Measurements from ENCODE around the gene CACNA1A. TPM values are rescaled to one million over a fixed set of nuclear protein-coding genes. Genes with fewer than 3 reads are reported as not detected.
"Not testable (repeated sequence)": the region's sequence is repeated elsewhere in the genome, so short reads cannot be mapped to it uniquely, and the experiment has no call there.

CACNA1A gene
- total and polyA plus RNA-seq, 2 donors, result 0.24 to 1.0 TPM

- Histone ChIP-seq H3K27me3 (ENCODE audit: control insufficient read depth in 2 of 2, insufficient read depth in 1 of 2, low read length in 1 of 2) (no peaks in the 10 kb centered on the region), H3K4me3 (ENCODE audit: low read length in 2 of 2) (no peak overlapping the region), H3K36me3 (ENCODE audit: control insufficient read depth in 2 of 2, insufficient read depth in 2 of 2, low read length in 1 of 2) (no peaks in the 10 kb centered on the region), H3K9me3 (ENCODE audit: control insufficient read depth in 2 of 2, insufficient read depth in 1 of 2, low read length in 1 of 2) (peaks cover 0 to 2% of the 10 kb centered on the region in 2 donors), H3K27ac (ENCODE audit: low read depth in 1 of 2, low read length in 1 of 2) (no peak overlapping the region), H3K4me1 (ENCODE audit: control insufficient read depth in 2 of 2, insufficient read depth in 2 of 2, low read length in 2 of 2) (peaks cover 12 to 28% of the 10 kb centered on the region in 2 donors)
- WGBS, result 95% methylated on average over 12 of the region's 12 CpGs
- DNase-seq (ENCODE audit: low read depth in 6 of 9, low spot score in 9 of 9), result no peak
Measured at GRCh38 chr19:13173139-13173737, 333.0 kb downstream of the CACNA1A start.

GRCh38 chr19:13172346-13173138, 333.7 kb downstream of the CACNA1A start:
- 65% methylated on average over 18 of the region's 18 CpGs for WGBS
- H3K4me3 ChIP-seq (ENCODE audit: low read length in 2 of 2), result peak overlapping the region in 1 of 2 donors; percentile 4

GRCh38 chr19:13171146-13171545, 335.1 kb downstream of the CACNA1A start:
- Histone ChIP-seq H3K36me3 (ENCODE audit: control insufficient read depth in 2 of 2, insufficient read depth in 2 of 2, low read length in 1 of 2) (no peaks in the 10 kb centered on the region), H3K27ac (ENCODE audit: low read depth in 1 of 2, low read length in 1 of 2) (no peak overlapping the region), H3K9me3 (ENCODE audit: control insufficient read depth in 2 of 2, insufficient read depth in 1 of 2, low read length in 1 of 2) (peaks cover 2 to 5% of the 10 kb centered on the region in 2 donors), H3K4me1 (ENCODE audit: control insufficient read depth in 2 of 2, insufficient read depth in 2 of 2, low read length in 2 of 2) (peaks cover 12 to 48% of the 10 kb centered on the region in 2 donors), H3K27me3 (ENCODE audit: control insufficient read depth in 2 of 2, insufficient read depth in 1 of 2, low read length in 1 of 2) (no peaks in the 10 kb centered on the region), H3K4me3 (ENCODE audit: low read length in 2 of 2) (no peak overlapping the region)
- no peak for DNase-seq (ENCODE audit: low read depth in 6 of 9, low spot score in 9 of 9)
- 97% methylated on average over 7 of the region's 7 CpGs for WGBS

More at GRCh38 chr19:13172346-13173138, 333.7 kb downstream of the CACNA1A start:
- peak overlapping the region in 1 of 2 donors; percentile 58 for H3K27ac ChIP-seq (ENCODE audit: low read depth in 1 of 2, low read length in 1 of 2)
- H3K4me1 ChIP-seq (ENCODE audit: control insufficient read depth in 2 of 2, insufficient read depth in 2 of 2, low read length in 2 of 2), result peaks cover 12 to 35% of the 10 kb centered on the region in 2 donors
- no peaks in the 10 kb centered on the region for H3K36me3 ChIP-seq (ENCODE audit: control insufficient read depth in 2 of 2, insufficient read depth in 2 of 2, low read length in 1 of 2)
- no peak for DNase-seq (ENCODE audit: low read depth in 6 of 9, low spot score in 9 of 9)
- H3K9me3 ChIP-seq (ENCODE audit: control insufficient read depth in 2 of 2, insufficient read depth in 1 of 2, low read length in 1 of 2), result peaks cover 2 to 3% of the 10 kb centered on the region in 2 donors
- H3K27me3 ChIP-seq (ENCODE audit: control insufficient read depth in 2 of 2, insufficient read depth in 1 of 2, low read length in 1 of 2), result no peaks in the 10 kb centered on the region

GRCh38 chr19:13169769-13170168, 336.5 kb downstream of the CACNA1A start:
- H3K36me3 ChIP-seq (ENCODE audit: control insufficient read depth in 2 of 2, insufficient read depth in 2 of 2, low read length in 1 of 2), result no peaks in the 10 kb centered on the region
- no peaks in the 10 kb centered on the region for H3K27me3 ChIP-seq (ENCODE audit: control insufficient read depth in 2 of 2, insufficient read depth in 1 of 2, low read length in 1 of 2)
- H3K4me3 ChIP-seq (ENCODE audit: low read length in 2 of 2), result no peak overlapping the region
- DNase-seq (ENCODE audit: low read depth in 6 of 9, low spot score in 9 of 9), result no peak
- H3K27ac ChIP-seq (ENCODE audit: low read depth in 1 of 2, low read length in 1 of 2), result peak overlapping the region in 1 of 2 donors; percentile 77
- peaks cover 2 to 5% of the 10 kb centered on the region in 2 donors for H3K9me3 ChIP-seq (ENCODE audit: control insufficient read depth in 2 of 2, insufficient read depth in 1 of 2, low read length in 1 of 2)
- WGBS, result 95% methylated on average over 5 of the region's 5 CpGs
- peaks cover 18 to 61% of the 10 kb centered on the region in 2 donors for H3K4me1 ChIP-seq (ENCODE audit: control insufficient read depth in 2 of 2, insufficient read depth in 2 of 2, low read length in 2 of 2)

GRCh38 chr19:13166151-13166550, 340.1 kb downstream of the CACNA1A start:
- H3K4me1 ChIP-seq (ENCODE audit: control insufficient read depth in 2 of 2, insufficient read depth in 2 of 2, low read length in 2 of 2), result peaks cover 37 to 86% of the 10 kb centered on the region in 2 donors
- H3K4me3 ChIP-seq (ENCODE audit: low read length in 2 of 2); H3K27me3 ChIP-seq (ENCODE audit: control insufficient read depth in 2 of 2, insufficient read depth in 1 of 2, low read length in 1 of 2); H3K9me3 ChIP-seq (ENCODE audit: control insufficient read depth in 2 of 2, insufficient read depth in 1 of 2, low read length in 1 of 2); H3K36me3 ChIP-seq (ENCODE audit: control insufficient read depth in 2 of 2, insufficient read depth in 2 of 2, low read length in 1 of 2); DNase-seq (ENCODE audit: low read depth in 6 of 9, low spot score in 9 of 9); H3K27ac ChIP-seq (ENCODE audit: low read depth in 1 of 2, low read length in 1 of 2): not testable (repeated sequence)
- WGBS, result 98% methylated on average over 3 of the region's 3 CpGs

GRCh38 chr19:13165162-13165997, 340.9 kb downstream of the CACNA1A start:
- Histone ChIP-seq H3K4me1 (ENCODE audit: control insufficient read depth in 2 of 2, insufficient read depth in 2 of 2, low read length in 2 of 2) (peaks cover 37 to 89% of the 10 kb centered on the region in 2 donors), H3K27me3 (ENCODE audit: control insufficient read depth in 2 of 2, insufficient read depth in 1 of 2, low read length in 1 of 2) (no peaks in the 10 kb centered on the region), H3K9me3 (ENCODE audit: control insufficient read depth in 2 of 2, insufficient read depth in 1 of 2, low read length in 1 of 2) (peaks cover 0 to 5% of the 10 kb centered on the region in 2 donors), H3K36me3 (ENCODE audit: control insufficient read depth in 2 of 2, insufficient read depth in 2 of 2, low read length in 1 of 2) (no peaks in the 10 kb centered on the region), H3K27ac (ENCODE audit: low read depth in 1 of 2, low read length in 1 of 2) (peak overlapping the region; percentile 88 to 97), H3K4me3 (ENCODE audit: low read length in 2 of 2) (no peak overlapping the region)
- no peak for DNase-seq (ENCODE audit: low read depth in 6 of 9, low spot score in 9 of 9)
- 89% methylated on average over 19 of the region's 19 CpGs for WGBS

- Histone ChIP-seq H3K4me1 (ENCODE audit: control insufficient read depth in 2 of 2, insufficient read depth in 2 of 2, low read length in 2 of 2) (peaks cover 37 to 81% of the 10 kb centered on the region in 2 donors), H3K4me3 (ENCODE audit: low read length in 2 of 2) (peak overlapping the region; percentile 31 to 52), H3K9me3 (ENCODE audit: control insufficient read depth in 2 of 2, insufficient read depth in 1 of 2, low read length in 1 of 2) (peaks cover 0 to 5% of the 10 kb centered on the region in 2 donors), H3K36me3 (ENCODE audit: control insufficient read depth in 2 of 2, insufficient read depth in 2 of 2, low read length in 1 of 2) (no peaks in the 10 kb centered on the region), H3K27ac (ENCODE audit: low read depth in 1 of 2, low read length in 1 of 2) (peak overlapping the region; percentile 88 to 97), H3K27me3 (ENCODE audit: control insufficient read depth in 2 of 2, insufficient read depth in 1 of 2, low read length in 1 of 2) (no peaks in the 10 kb centered on the region)
- DNase-seq (ENCODE audit: low read depth in 6 of 9, low spot score in 9 of 9), result peak in 6 of 9 donors; percentile 32 to 79 (median 54)
- WGBS, result 9% methylated on average over 19 of the region's 19 CpGs
Measured at GRCh38 chr19:13164343-13165161, 341.7 kb downstream of the CACNA1A start.

- WGBS, result 9% methylated on average over 20 of the region's 20 CpGs
- H3K27me3 ChIP-seq (ENCODE audit: control insufficient read depth in 2 of 2, insufficient read depth in 1 of 2, low read length in 1 of 2), result no peaks in the 10 kb centered on the region
- H3K9me3 ChIP-seq (ENCODE audit: control insufficient read depth in 2 of 2, insufficient read depth in 1 of 2, low read length in 1 of 2), result peaks cover 0 to 5% of the 10 kb centered on the region in 2 donors
- peaks cover 36 to 73% of the 10 kb centered on the region in 2 donors for H3K4me1 ChIP-seq (ENCODE audit: control insufficient read depth in 2 of 2, insufficient read depth in 2 of 2, low read length in 2 of 2)
- H3K27ac ChIP-seq (ENCODE audit: low read depth in 1 of 2, low read length in 1 of 2), result peak overlapping the region; percentile 88 to 97
- H3K36me3 ChIP-seq (ENCODE audit: control insufficient read depth in 2 of 2, insufficient read depth in 2 of 2, low read length in 1 of 2), result no peaks in the 10 kb centered on the region
- peak in 6 of 9 donors; percentile 21 to 65 (median 37) for DNase-seq (ENCODE audit: low read depth in 6 of 9, low spot score in 9 of 9)
- peak overlapping the region; percentile 31 to 52 for H3K4me3 ChIP-seq (ENCODE audit: low read length in 2 of 2)
Measured at GRCh38 chr19:13163609-13164342, 342.5 kb downstream of the CACNA1A start.

All from thymus (tissue), 11 donors.